Stimulated activated CD4-positive, alpha-beta T cell treated with anti-CD3 and anti-CD28 coated beads, Interleukin-1b, Interleukin-23, amount 100 ng/mL, for 24 hours (primary cell): ENCODE measurements around the gene SORCS1.
"Not testable (repeated sequence)": the region's sequence is repeated elsewhere in the genome, so short reads cannot be mapped to it uniquely, and the experiment has no call there.

Experiments used
- DNase-seq, 4 experiments: peaks; one replicate each; pipeline ENCODE4 v3.0.0-alpha.2; 2020; ENCODE audit warnings: low read depth in 4 of 4, low spot score in 1 of 4

The SORCS1 gene

GRCh38 chr10:107054469-107055156, 109.9 kb downstream of the SORCS1 start:
- no peak for DNase-seq

- no peak for DNase-seq
Measured at GRCh38 chr10:107051769-107052168, 112.7 kb downstream of the SORCS1 start.

GRCh38 chr10:107043461-107043860, 121.0 kb downstream of the SORCS1 start:
- no peak for DNase-seq

- no peak for DNase-seq
Measured at GRCh38 chr10:107037192-107038122, 127.0 kb downstream of the SORCS1 start.

- no peak for DNase-seq
Measured at GRCh38 chr10:107033799-107034422, 130.6 kb downstream of the SORCS1 start.

GRCh38 chr10:107032700-107033401, 131.7 kb downstream of the SORCS1 start:
- DNase-seq = no peak

GRCh38 chr10:107031931-107032699, 132.4 kb downstream of the SORCS1 start:
- no peak for DNase-seq

GRCh38 chr10:107028236-107028635, 136.3 kb downstream of the SORCS1 start:
- no peak for DNase-seq

- no peak for DNase-seq
Measured at GRCh38 chr10:107025676-107026075, 138.8 kb downstream of the SORCS1 start.

GRCh38 chr10:107024033-107024432, 140.5 kb downstream of the SORCS1 start:
- DNase-seq = not testable (repeated sequence)

GRCh38 chr10:107022600-107023354, 141.7 kb downstream of the SORCS1 start:
- no peak for DNase-seq

- no peak for DNase-seq
Measured at GRCh38 chr10:107019154-107019553, 145.4 kb downstream of the SORCS1 start.

- no peak for DNase-seq
Measured at GRCh38 chr10:107013258-107014006, 151.1 kb downstream of the SORCS1 start.

GRCh38 chr10:107011992-107012391, 152.5 kb downstream of the SORCS1 start:
- no peak for DNase-seq

GRCh38 chr10:107011105-107011504, 153.4 kb downstream of the SORCS1 start:
- DNase-seq = no peak

- DNase-seq = no peak
Measured at GRCh38 chr10:107010531-107010930, 154.0 kb downstream of the SORCS1 start.

GRCh38 chr10:107004362-107004761, 160.1 kb downstream of the SORCS1 start:
- DNase-seq = no peak

GRCh38 chr10:107002068-107002467, 162.4 kb downstream of the SORCS1 start:
- no peak for DNase-seq

GRCh38 chr10:106999118-106999707, 165.3 kb downstream of the SORCS1 start:
- DNase-seq = no peak
